GM12878 (cell line): ENCODE data around the gene SRI. TPM values are rescaled to one million over a fixed set of nuclear protein-coding genes. Genes with fewer than 3 reads are reported as not detected.

Experiments
- ATAC-seq: fragments of 200-7000 bp; cut with Tn5 transposase; 3 replicates; pipeline ENCODE4 v1.9.1; 2020; ENCODE audit warnings: mild to moderate bottlenecking, moderate library complexity
- BruUV-seq: library from RNA; stranded (reverse); fragments of 400-500 nt; replicated peaks from 2 replicates; lab custom pipeline; 2021; lab: Mats Ljungman, UMichigan
- CTCF ChIA-PET: fragments of 300-600 bp; sonication (Branson Sonifier 250); formaldehyde crosslinking; extraction: SDS; loops from one replicate; lab custom pipeline; 2021; ENCODE audit warnings: inconsistent platforms; lab: Yijun Ruan, JAX
- POLR2A ChIA-PET: fragments of 350-600 bp; formaldehyde crosslinking; extraction: SDS; loops from one replicate; lab custom pipeline; 2021; ENCODE audit warnings: inconsistent platforms; lab: Charles Lee
- RAD21 ChIA-PET: fragments of 300-600 bp; sonication (Branson Sonifier 250); formaldehyde crosslinking; loops from one replicate; lab custom pipeline; 2023; ENCODE audit warnings: antibody characterized with exemption; ENCODE audit not compliant: unreplicated experiment; lab: Charles Lee
- SMC1A ChIA-PET: fragments of 300-600 bp; sonication (Branson Sonifier 250); formaldehyde crosslinking; loops from one replicate; lab custom pipeline; 2023; ENCODE audit not compliant: unreplicated experiment, uncharacterized antibody; lab: Charles Lee
- DNase-seq: peaks from one replicate; pipeline ENCODE4 v3.0.0-alpha.2; 2011; ENCODE audit warnings: low read depth, low spot score
- FAIRE-seq: peaks from 3 replicates; lab custom pipeline; 2011; peaks lifted over from hg19 to GRCh38; lab: Jason Lieb, UNC
- H2AFZ ChIP-seq: 2 replicates; pipeline ENCODE4 v1.6.0; 2011; ENCODE audit warnings: low read depth, low read length, control low read depth; ENCODE audit not compliant: control insufficient read depth
- H3K27ac ChIP-seq: 2 replicates; pipeline ENCODE4 v1.5.1; 2011; ENCODE audit warnings: control low read depth; ENCODE audit not compliant: control insufficient read depth, insufficient read depth
- H3K27me3 ChIP-seq, 2 experiments: replicated peaks in 1 of 2; 2 replicates each; pipeline versions ENCODE4 v1.6.0 to v1.6.1; 2011; ENCODE audit warnings: low read length in 1 of 2; ENCODE audit not compliant: control insufficient read depth in 2 of 2, insufficient read depth in 2 of 2
- H3K36me3 ChIP-seq, 2 experiments: 2 replicates each; pipeline ENCODE4 v1.5.1; 2011; ENCODE audit warnings: low read length in 1 of 2; ENCODE audit not compliant: control insufficient read depth in 2 of 2, insufficient read depth in 2 of 2
- H3K4me1 ChIP-seq: 2 replicates; pipeline ENCODE4 v1.6.1; 2011; ENCODE audit warnings: mild to moderate bottlenecking, low read length, moderate library complexity, mixed read lengths; ENCODE audit not compliant: control insufficient read depth, insufficient read depth
- H3K4me2 ChIP-seq: 2 replicates; pipeline ENCODE4 v1.6.0; 2011; ENCODE audit warnings: control low read depth; ENCODE audit not compliant: control insufficient read depth, insufficient read depth
- H3K4me3 ChIP-seq: fragments of 200-600 bp; sonication (generic); 2 replicates; pipeline ENCODE4 v1.5.1; 2016
- H3K79me2 ChIP-seq: 2 replicates; pipeline ENCODE4 v1.6.0; 2011; ENCODE audit warnings: low read length; ENCODE audit not compliant: control insufficient read depth, insufficient read depth
- H3K9ac ChIP-seq: 2 replicates; pipeline ENCODE4 v1.8.0; 2011; ENCODE audit warnings: low read length, control low read depth, mixed read lengths; ENCODE audit not compliant: control insufficient read depth, insufficient read depth
- H3K9me3 ChIP-seq: replicated peaks from 3 replicates; pipeline ENCODE4 v1.5.1; 2011; ENCODE audit warnings: mild to moderate bottlenecking, low read length; ENCODE audit not compliant: control insufficient read depth, insufficient read depth
- H4K20me1 ChIP-seq: 2 replicates; pipeline ENCODE4 v1.6.0; 2011; ENCODE audit not compliant: control insufficient read depth, insufficient read depth
- DPF2 ChIP-seq: fragments of 450-650 bp; IDR thresholded peaks from 2 replicates; pipeline ENCODE4 v1.6.1; 2017; ENCODE audit warnings: mild to moderate bottlenecking
- HDGF ChIP-seq: fragments of 450-650 bp; IDR thresholded peaks from 2 replicates; pipeline ENCODE4 v1.6.1; 2016; ENCODE audit warnings: antibody characterized with exemption
- NR2C2 ChIP-seq: IDR thresholded peaks from 2 replicates; pipeline ENCODE4 v1.6.1; 2011; ENCODE audit warnings: borderline replicate concordance, low read depth; ENCODE audit not compliant: control insufficient read depth, insufficient read length
- POLR2AphosphoS5 ChIP-seq: IDR thresholded peaks from 2 replicates; pipeline ENCODE4 v1.6.1; 2011; ENCODE audit warnings: mild to moderate bottlenecking, low read length, inconsistent platforms
- RAD21 ChIP-seq: IDR thresholded peaks from 2 replicates; pipeline ENCODE4 v1.6.1; 2011; ENCODE audit warnings: mild to moderate bottlenecking, low read depth, low read length, moderate library complexity; ENCODE audit not compliant: insufficient read depth
- RAD51 ChIP-seq: fragments of 450-650 bp; IDR thresholded peaks from 2 replicates; pipeline ENCODE4 v1.6.1; 2016; ENCODE audit warnings: moderate library complexity, mild to moderate bottlenecking, inconsistent platforms
- SPI1 ChIP-seq: IDR thresholded peaks from 2 replicates; pipeline ENCODE4 v1.6.1; 2011; ENCODE audit warnings: low read depth, mild to moderate bottlenecking, low read length, moderate library complexity, borderline replicate concordance; ENCODE audit not compliant: insufficient read depth
- TCF3 ChIP-seq: IDR thresholded peaks from 2 replicates; pipeline ENCODE4 v1.6.1; 2012; ENCODE audit warnings: low read depth, mild to moderate bottlenecking, low read length, borderline replicate concordance; ENCODE audit not compliant: insufficient read depth
- ZNF592 ChIP-seq: fragments of 450-650 bp; IDR thresholded peaks from 2 replicates; pipeline ENCODE4 v1.6.1; 2017; ENCODE audit warnings: mild to moderate bottlenecking, moderate library complexity
- ZNF622 ChIP-seq: fragments of 450-650 bp; IDR thresholded peaks from 2 replicates; pipeline ENCODE4 v1.6.1; 2017; ENCODE audit warnings: mild to moderate bottlenecking, inconsistent platforms
- ZSCAN29 ChIP-seq: fragments of 450-650 bp; IDR thresholded peaks from 2 replicates; pipeline ENCODE4 v1.6.1; 2017; ENCODE audit warnings: mild to moderate bottlenecking, moderate library complexity
- WGBS: methylation state at CpG from one replicate; pipeline ENCODE4 v1.1.6; 2016; ENCODE audit warnings: low lambda C conversion rate; ENCODE audit not compliant: insufficient replicate concordance, insufficient coverage; ENCODE audit errors: missing lambda C conversion rate; 5-methylcytosine and 5-hydroxymethylcytosine counted together
- in situ Hi-C: fragments of 300-500 bp; cut with MboI; formaldehyde crosslinking; loops from 9 replicates; pipeline ENCODE4 v1.14.3; 2018; ENCODE audit warnings: mixed read lengths
- intact Hi-C: fragments of 100-400 bp; cut with micrococcal nuclease; formaldehyde crosslinking; loops from one replicate; pipeline ENCODE4 v1.14.2; 2022; ENCODE audit not compliant: unreplicated experiment
- polyA plus RNA-seq, 11 experiments: library from polyadenylated mRNA; depleted of rRNA in 4 of 11; unstranded in 6 of 11; stranded (reverse) in 5 of 11; fragments of >200 nt; fragmentation: Nextera tagmentation in 4 of 11; fragmentation: Illumina TruSeq in 1 of 11; extraction: Ambion mirVana in 4 of 11; extraction: Trizol in 1 of 11; gene quantifications; 1 replicate in 1 of 11; 2 replicates in 10 of 11; pipeline versions ENCODE4 v1.2.1 to v1.2.3, GENCODE V29; 2011 to 2016; ENCODE audit warnings: inconsistent platforms in 2 of 11, missing spikeins in 2 of 11, low read depth in 1 of 11
- total RNA-seq, 4 experiments: library from RNA; depleted of rRNA in 3 of 4; stranded (reverse); fragments of >200 nt in 3 of 4; fragmentation: Illumina TruSeq in 1 of 4; extraction: Trizol in 1 of 4; gene quantifications; 2 replicates each; pipeline versions ENCODE4 v1.2.1 to v1.2.3, GENCODE V29; 2013 to 2021

The SRI gene
- total and polyA plus RNA-seq, 10 of the 15 experiments (the other 5 are each of a cell fraction or from before 2014, with no cell fraction given) = 94.7 to 588 (median 242) TPM

GRCh38 chr7:88214456-88214855 lies 5.4 kb downstream of the SRI start (continued):
- TF ChIP-seq TCF3 = no peak
- no peak for TF ChIP-seq ZNF622

- Histone ChIP-seq H3K4me2 (no peak overlapping the region), H3K4me3 (no peak overlapping the region), H3K9me3 (no peaks in the 10 kb centered on the region), H4K20me1 (no peaks in the 10 kb centered on the region), H3K9ac (no peak overlapping the region), H2AFZ (no peak overlapping the region), H3K4me1 (no peaks in the 10 kb centered on the region), H3K27me3 (no peaks in the 10 kb centered on the region), H3K36me3 (peaks cover 9 to 32% of the 10 kb centered on the region in 2 experiments), H3K27ac (no peak overlapping the region), H3K79me2 (peaks cover 25% of the 10 kb centered on the region)
- DNase-seq (no peak), ATAC-seq (no peak; the same call in 2 of the 3 replicates), FAIRE-seq (no peak)
- 100% methylated on average over 1 of the region's 1 CpG for WGBS
- ChIA-PET CTCF (interaction anchor here (0.5 to 3.9 kb wide), 7 partner anchors 10 to 43 kb away, joined by 3 to 26 read pairs (median 4); no protein-coding TSS in a partner anchor), SMC1A (interaction anchor here (0.5 to 8.4 kb wide), 9 partner anchors 11 to 1051 kb away, joined by 3 to 78 read pairs (median 4); no protein-coding TSS in a partner anchor), RAD21 (interaction anchor here (0.9 to 6.9 kb wide), 3 partner anchors 11 to 707 kb away, joined by 3 to 52 read pairs (median 3); no protein-coding TSS in a partner anchor), POLR2A (interaction anchor here (1.1 to 4.0 kb wide), 3 partner anchors 10 to 28 kb away, joined by 4 to 15 read pairs (median 9); no protein-coding TSS in a partner anchor)
- BruUV-seq = TSS peak; percentile 8
- intact Hi-C loops (loop anchor here (10.0 kb wide), 1 partner anchor 1058 kb away; the partner anchor contains the start of gene DMTF1), in situ Hi-C loops (no loop called here)
- TF ChIP-seq POLR2AphosphoS5 (peak; percentile 66), ZSCAN29 (no peak)
Measured at GRCh38 chr7:88212918-88213317, 6.9 kb downstream of the SRI start.

- Histone ChIP-seq H4K20me1 (no peaks in the 10 kb centered on the region), H3K9me3 (no peaks in the 10 kb centered on the region; the same call in 2 of the 3 replicates), H3K79me2 (no peaks in the 10 kb centered on the region), H3K9ac (no peak overlapping the region), H3K4me1 (no peaks in the 10 kb centered on the region), H3K4me3 (no peak overlapping the region), H3K36me3 (peaks cover 3 to 30% of the 10 kb centered on the region in 2 experiments), H3K27ac (no peak overlapping the region), H3K27me3 (no peaks in the 10 kb centered on the region), H2AFZ (no peak overlapping the region), H3K4me2 (no peak overlapping the region)
- SMC1A ChIA-PET = interaction anchor here (0.6 to 5.2 kb wide), 5 partner anchors 8 to 451 kb away, joined by 3 to 55 read pairs (median 3); no protein-coding TSS in a partner anchor
- BruUV-seq = no TSS peak
- no peak for FAIRE-seq
- POLR2A ChIA-PET = interaction anchor here (0.9 to 1.6 kb wide), 4 partner anchors 10 to 282 kb away, joined by 3 to 10 read pairs (median 5); partner anchors contain the start of gene SRI
- in situ Hi-C loops = no loop called here
- ATAC-seq = no peak
- RAD21 ChIA-PET = interaction anchor here (1.7 kb wide), 1 partner anchor 9 kb away, joined by 6 read pairs; no protein-coding TSS in a partner anchor
- DNase-seq = no peak
- CTCF ChIA-PET = interaction anchor here (0.7 to 1.7 kb wide), 3 partner anchors 9 to 283 kb away, joined by 3 to 4 read pairs (median 4); no protein-coding TSS in a partner anchor
- 77% methylated on average over 3 of the region's 3 CpGs for WGBS
- intact Hi-C loops = no loop called here
- TF ChIP-seq NR2C2 (no peak), RAD51 (no peak), HDGF (no peak), RAD21 (no peak), ZNF592 (no peak), SPI1 (no peak), DPF2 (no peak)
Measured at GRCh38 chr7:88208521-88208920, 11.3 kb downstream of the SRI start.
